HepG2 (cell line): ENCODE measurements around the gene SH3D19. TPM values are rescaled to one million over a fixed set of nuclear protein-coding genes. Genes with fewer than 3 reads are reported as not detected.
A peak's percentile ranks its signal among the peaks of the same experiment; 100 is the strongest.

Source experiments
- AHDC1 ChIP-seq: sonication (generic); formaldehyde crosslinking; IDR thresholded peaks from 2 replicates; pipeline ENCODE4 v1.5.1; 2020; ENCODE audit warnings: mild to moderate bottlenecking, missing genetic modification reagents, borderline replicate concordance
- ATF7 ChIP-seq, 2 experiments: fragments of 450-650 bp in 1 of 2; sonication (generic) in 1 of 2; formaldehyde crosslinking in 1 of 2; IDR thresholded peaks; 2 replicates each; pipeline versions ENCODE4 v1.4.0 to v1.6.1; 2016 to 2020; ENCODE audit warnings: antibody characterized with exemption in 1 of 2, mild to moderate bottlenecking in 1 of 2, missing genetic modification reagents in 1 of 2
- BRCA1 ChIP-seq: sonication (generic); formaldehyde crosslinking; IDR thresholded peaks from 2 replicates; pipeline ENCODE4 v1.4.0; 2020; ENCODE audit warnings: missing genetic modification reagents
- FOSL1 ChIP-seq: sonication (generic); formaldehyde crosslinking; IDR thresholded peaks from 2 replicates; pipeline ENCODE4 v1.9.0; 2021; ENCODE audit warnings: missing genetic modification reagents, borderline replicate concordance
- FOXJ3 ChIP-seq: sonication (generic); formaldehyde crosslinking; IDR thresholded peaks from 2 replicates; pipeline ENCODE4 v1.4.0; 2020; ENCODE audit warnings: missing genetic modification reagents, mild to moderate bottlenecking, borderline replicate concordance
- HOMEZ ChIP-seq: IDR thresholded peaks from 2 replicates; pipeline ENCODE4 v1.6.1; 2016; ENCODE audit warnings: low read depth
- KDM5B ChIP-seq: sonication (generic); formaldehyde crosslinking; IDR thresholded peaks from 2 replicates; pipeline ENCODE4 v1.4.0; 2020; ENCODE audit warnings: missing genetic modification reagents, mild to moderate bottlenecking, borderline replicate concordance
- MED1 ChIP-seq: sonication (generic); formaldehyde crosslinking; IDR thresholded peaks from 2 replicates; pipeline ENCODE4 v1.4.0; 2020; ENCODE audit warnings: missing genetic modification reagents
- NCOR1 ChIP-seq: fragments of 200-600 bp; sonication (generic); IDR thresholded peaks from 2 replicates; pipeline ENCODE4 v1.7.0; 2017; ENCODE audit warnings: antibody characterized with exemption, low read length, borderline replicate concordance
- PAF1 ChIP-seq: IDR thresholded peaks from 2 replicates; pipeline ENCODE4 v1.6.1; 2016; ENCODE audit warnings: missing genetic modification reagents, missing compliant biosample characterization
- RBFOX2 ChIP-seq: fragments of 200-400 bp; formaldehyde crosslinking; IDR thresholded peaks from 2 replicates; pipeline ENCODE4 v1.6.1; 2017; ENCODE audit warnings: low read depth, mild to moderate bottlenecking, low read length
- RFXAP ChIP-seq: sonication (generic); formaldehyde crosslinking; IDR thresholded peaks from 2 replicates; pipeline ENCODE4 v1.4.0; 2020; ENCODE audit warnings: missing genetic modification reagents, borderline replicate concordance
- SYNCRIP ChIP-seq: fragments of 200-400 bp; formaldehyde crosslinking; IDR thresholded peaks from 2 replicates; pipeline ENCODE4 v1.6.1; 2018; ENCODE audit warnings: mild to moderate bottlenecking, low read depth, low read length; ENCODE audit not compliant: insufficient read depth
- TBX3 ChIP-seq: fragments of 450-650 bp; IDR thresholded peaks from 2 replicates; pipeline ENCODE4 v1.6.1; 2017; ENCODE audit warnings: antibody characterized with exemption, mild to moderate bottlenecking, inconsistent platforms, borderline replicate concordance
- TCF7L2 ChIP-seq: IDR thresholded peaks from 2 replicates; pipeline ENCODE4 v1.6.1; 2011; ENCODE audit warnings: mild to moderate bottlenecking, low read depth, low read length, moderate library complexity
- TEAD2 ChIP-seq: sonication (generic); formaldehyde crosslinking; IDR thresholded peaks from 2 replicates; pipeline ENCODE4 v1.9.0; 2021; ENCODE audit warnings: missing genetic modification reagents
- ZNF124 ChIP-seq: sonication (generic); formaldehyde crosslinking; IDR thresholded peaks from 2 replicates; pipeline ENCODE4 v1.4.0; 2020; ENCODE audit warnings: missing genetic modification reagents
- ZNF256 ChIP-seq: sonication (generic); formaldehyde crosslinking; conservative IDR thresholded peaks from 2 replicates; pipeline ENCODE4 v1.4.0; 2020; ENCODE audit warnings: missing genetic modification reagents
- ZNF605 ChIP-seq: sonication (generic); formaldehyde crosslinking; IDR thresholded peaks from 2 replicates; pipeline ENCODE4 v1.8.0; 2022; ENCODE audit warnings: mild to moderate bottlenecking, missing genetic modification reagents
- ZNF644 ChIP-seq: IDR thresholded peaks from 2 replicates; pipeline ENCODE4 v1.6.1; 2016; ENCODE audit warnings: low read depth
- ZNF780A ChIP-seq: sonication (generic); formaldehyde crosslinking; IDR thresholded peaks from 2 replicates; pipeline ENCODE4 v1.8.0; 2022; ENCODE audit warnings: mild to moderate bottlenecking, missing genetic modification reagents, moderate library complexity
- polyA plus RNA-seq, 8 experiments: library from polyadenylated mRNA; depleted of rRNA in 3 of 8; stranded (reverse) in 7 of 8; unstranded in 1 of 8; fragments of >200 nt; fragmentation: Illumina TruSeq in 4 of 8; extraction: Trizol in 4 of 8; gene quantifications; 2 replicates each; pipeline versions ENCODE4 v1.2.1 to v1.2.3, GENCODE V29; 2011 to 2016; ENCODE audit warnings: low read depth in 4 of 8, missing spikeins in 1 of 8, mixed read lengths in 1 of 8; ENCODE audit not compliant: insufficient read depth in 1 of 8
- total RNA-seq, 5 experiments: library from RNA; depleted of rRNA; stranded (reverse); fragments of >200 nt; fragmentation: Illumina TruSeq; extraction: Trizol; gene quantifications; 2 replicates each; pipeline ENCODE4 v1.2.3, GENCODE V29; 2016; ENCODE audit warnings: low read depth in 1 of 5

Gene SH3D19
- total and polyA plus RNA-seq, 2 of the 13 experiments (the other 11 are each of a cell fraction or from before 2014, with no cell fraction given): 31.2 to 38.0 TPM

DNA sequence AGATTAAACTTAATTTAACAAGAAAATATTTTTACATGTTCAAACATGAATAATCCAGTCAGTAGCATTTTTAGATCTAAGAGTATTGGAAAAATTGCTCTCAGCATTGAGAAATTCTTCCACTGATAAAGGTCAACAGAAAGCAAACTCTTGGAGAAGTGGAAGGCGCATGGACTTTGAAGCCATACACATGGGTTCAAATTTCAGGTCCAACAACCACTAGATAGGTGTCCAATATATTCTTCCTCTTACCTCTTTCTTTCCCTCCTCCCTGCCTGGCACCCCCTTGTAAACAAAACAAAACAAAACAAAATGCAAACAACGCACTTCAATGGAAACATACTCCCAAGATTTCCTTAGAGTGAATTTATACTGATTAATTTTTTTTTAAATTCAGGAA, 76.9 kb downstream of the SH3D19 start (continued):
- peak; percentile 76; the same call in 1 of the 2 replicates for TF ChIP-seq HOMEZ
- TF ChIP-seq ZNF644 (CRISPR knock-in tag): peak; percentile 80
- no peak for TF ChIP-seq TEAD2 (CRISPR knock-in tag)
- TF ChIP-seq FOXJ3: no peak
- TF ChIP-seq RFXAP (CRISPR knock-in tag): no peak
- no peak for TF ChIP-seq ZNF780A
- TF ChIP-seq FOSL1 (CRISPR knock-in tag): no peak
- TF ChIP-seq SYNCRIP: no peak
- TF ChIP-seq RBFOX2: no peak
- TF ChIP-seq ZNF256: no peak
- no peak for TF ChIP-seq KDM5B
- peak; percentile 54; the same call in 1 of the 2 replicates for TF ChIP-seq AHDC1
- TF ChIP-seq NCOR1: peak; percentile 75
- TF ChIP-seq ZNF124 (CRISPR knock-in tag): peak; percentile 58; the same call in 1 of the 2 replicates
- TF ChIP-seq TCF7L2: no peak
- TF ChIP-seq ATF7 (IDR thresholded peaks at IDR 0.05): no peak
- TF ChIP-seq ATF7 (CRISPR knock-in tag; IDR thresholded peaks at IDR 0.05): no peak
- TF ChIP-seq TBX3: no peak
- TF ChIP-seq PAF1: no peak
- no peak for TF ChIP-seq BRCA1
- no peak for TF ChIP-seq MED1 (CRISPR knock-in tag)
- no peak for TF ChIP-seq ZNF605 (CRISPR knock-in tag)
